HG02840 (cell line): Measurements from ENCODE around the gene SLC39A13.

Experiments
- ATAC-seq: cut with Tn5 transposase; IDR thresholded peaks from one replicate; pipeline ENCODE4 v1.9.1; 2021; ENCODE audit warnings: mild to moderate bottlenecking, moderate library complexity, moderate number of reproducible peaks; ENCODE audit not compliant: unreplicated experiment, low FRiP score

The SLC39A13 gene

GRCh38 chr11:47418454-47419259 lies 10.3 kb downstream of the SLC39A13 start:
- no peak for ATAC-seq

- no peak for ATAC-seq
Observed at GRCh38 chr11:47425611-47426010, 17.2 kb downstream of the SLC39A13 start.

GRCh38 chr11:47426062-47426956 lies 17.9 kb downstream of the SLC39A13 start, which contains the start of gene PSMC3:
TSS of gene PSMC3 (minus strand) at chr11:47426439. CDS start at chr11:47426279, 160 bp downstream.
- ATAC-seq = peak; percentile 93

- no peak for ATAC-seq
Observed at GRCh38 chr11:47430524-47430923, 22.1 kb downstream of the SLC39A13 start.

GRCh38 chr11:47431356-47432083 lies 23.1 kb downstream of the SLC39A13 start:
- no peak for ATAC-seq

GRCh38 chr11:47433157-47433556 lies 24.8 kb downstream of the SLC39A13 start:
- no peak for ATAC-seq

- no peak for ATAC-seq
Observed at GRCh38 chr11:47434011-47434786, 25.8 kb downstream of the SLC39A13 start.

- no peak for ATAC-seq
Observed at GRCh38 chr11:47435687-47436086, 27.3 kb downstream of the SLC39A13 start.

GRCh38 chr11:47436726-47437125 lies 28.3 kb downstream of the SLC39A13 start:
- ATAC-seq = no peak

GRCh38 chr11:47437218-47437745 lies 28.9 kb downstream of the SLC39A13 start:
- no peak for ATAC-seq

GRCh38 chr11:47437746-47438418 lies 29.5 kb downstream of the SLC39A13 start:
- ATAC-seq = no peak

GRCh38 chr11:47438721-47439120 lies 30.3 kb downstream of the SLC39A13 start:
- no peak for ATAC-seq

GRCh38 chr11:47440054-47440476 lies 31.7 kb downstream of the SLC39A13 start:
- ATAC-seq = no peak

- no peak for ATAC-seq
Observed at GRCh38 chr11:47441421-47441820, 33.0 kb downstream of the SLC39A13 start.

GRCh38 chr11:47442514-47442913 lies 34.1 kb downstream of the SLC39A13 start:
- no peak for ATAC-seq

- no peak for ATAC-seq
Observed at GRCh38 chr11:47443028-47443700, 34.8 kb downstream of the SLC39A13 start.

- no peak for ATAC-seq
Observed at GRCh38 chr11:47443817-47444216, 35.4 kb downstream of the SLC39A13 start.

GRCh38 chr11:47445840-47446239 lies 37.5 kb downstream of the SLC39A13 start:
- ATAC-seq = no peak
